GM21381 (cell line): ENCODE results near the gene CCDC146.

Source experiments
- ATAC-seq: cut with Tn5 transposase; IDR thresholded peaks from one replicate; pipeline ENCODE4 v1.9.1; 2021; ENCODE audit warnings: mild to moderate bottlenecking, moderate library complexity; ENCODE audit not compliant: unreplicated experiment

Gene CCDC146

GRCh38 chr7:77281780-77282478 is 159.5 kb downstream of the CCDC146 start:
- no peak for ATAC-seq

- ATAC-seq = no peak
Measured at GRCh38 chr7:77282897-77283296, 160.5 kb downstream of the CCDC146 start.

GRCh38 chr7:77284005-77284404 is 161.6 kb downstream of the CCDC146 start:
- no peak for ATAC-seq

GRCh38 chr7:77284616-77285015 is 162.2 kb downstream of the CCDC146 start:
- no peak for ATAC-seq

GRCh38 chr7:77288676-77289320 is 166.4 kb downstream of the CCDC146 start:
- no peak for ATAC-seq

- no peak for ATAC-seq
Measured at GRCh38 chr7:77289387-77289786, 167.0 kb downstream of the CCDC146 start.

GRCh38 chr7:77290425-77290824 is 168.0 kb downstream of the CCDC146 start:
- ATAC-seq = no peak

- no peak for ATAC-seq
Measured at GRCh38 chr7:77293046-77293445, 170.6 kb downstream of the CCDC146 start.

- no peak for ATAC-seq
Measured at GRCh38 chr7:77295549-77295948, 173.1 kb downstream of the CCDC146 start.

GRCh38 chr7:77306231-77307067 is 184.0 kb downstream of the CCDC146 start:
- no peak for ATAC-seq

- no peak for ATAC-seq
Measured at GRCh38 chr7:77308792-77309191, 186.4 kb downstream of the CCDC146 start.

- ATAC-seq = no peak
Measured at GRCh38 chr7:77309714-77310220, 187.4 kb downstream of the CCDC146 start.

- ATAC-seq = no peak
Measured at GRCh38 chr7:77310982-77311381, 188.6 kb downstream of the CCDC146 start.

- no peak for ATAC-seq
Measured at GRCh38 chr7:77313085-77313484, 190.7 kb downstream of the CCDC146 start.

- no peak for ATAC-seq
Measured at GRCh38 chr7:77313876-77314480, 191.6 kb downstream of the CCDC146 start.

GRCh38 chr7:77315182-77315591 is 192.8 kb downstream of the CCDC146 start:
- ATAC-seq = no peak

- ATAC-seq = no peak
Measured at GRCh38 chr7:77316219-77316978, 194.0 kb downstream of the CCDC146 start.

GRCh38 chr7:77318019-77318418 is 195.6 kb downstream of the CCDC146 start:
- ATAC-seq = no peak

- ATAC-seq = no peak
Measured at GRCh38 chr7:77320137-77320536, 197.7 kb downstream of the CCDC146 start.

GRCh38 chr7:77320714-77321113 is 198.3 kb downstream of the CCDC146 start:
- ATAC-seq = no peak
